OCI-M2 (cell line): ENCODE measurements around the gene GLRX.
"Not testable (repeated sequence)": the region's sequence is repeated elsewhere in the genome, so short reads cannot be mapped to it uniquely, and the experiment has no call there.

Experiments used
- DNase-seq: peaks from one replicate; lab custom pipeline; 2025; ENCODE audit not compliant: unreplicated experiment; lab: John Stamatoyannopoulos, UW

GLRX gene, protein sequence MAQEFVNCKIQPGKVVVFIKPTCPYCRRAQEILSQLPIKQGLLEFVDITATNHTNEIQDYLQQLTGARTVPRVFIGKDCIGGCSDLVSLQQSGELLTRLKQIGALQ

DNA sequence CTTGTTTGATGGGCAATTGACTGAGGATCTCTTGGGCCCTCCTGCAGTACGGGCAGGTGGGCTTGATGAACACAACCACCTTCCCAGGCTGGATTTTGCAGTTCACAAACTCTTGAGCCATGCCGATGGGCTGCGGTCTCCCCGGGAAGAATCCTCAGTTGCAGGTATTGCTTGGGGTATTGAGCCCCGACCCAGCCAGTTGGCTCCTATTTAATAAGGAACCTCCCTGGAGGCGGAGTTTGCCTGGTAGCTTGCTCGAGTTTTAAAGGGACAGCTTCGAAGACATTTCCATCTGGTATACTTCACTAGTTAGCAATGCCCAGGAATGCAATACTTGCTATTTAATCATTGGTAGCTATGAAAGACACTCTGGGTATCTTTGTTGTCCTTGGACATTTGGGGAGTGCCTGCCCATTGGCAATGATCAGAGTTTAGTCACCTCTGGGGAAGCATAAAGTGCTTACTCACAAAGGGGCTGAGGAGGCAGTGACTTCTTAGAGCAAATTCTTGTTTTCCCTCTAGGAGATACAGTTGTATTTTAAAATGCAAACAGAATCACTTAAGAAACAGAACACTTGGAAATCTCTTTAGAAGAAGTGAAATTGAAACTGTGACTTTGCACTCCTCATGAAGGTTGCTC is at the start of gene GLRX:
GLRX (minus strand) TSS at position 185 of the 640 bp plus-strand sequence; CDS start at position 121, 64 bp downstream.
- no peak for DNase-seq

DNA sequence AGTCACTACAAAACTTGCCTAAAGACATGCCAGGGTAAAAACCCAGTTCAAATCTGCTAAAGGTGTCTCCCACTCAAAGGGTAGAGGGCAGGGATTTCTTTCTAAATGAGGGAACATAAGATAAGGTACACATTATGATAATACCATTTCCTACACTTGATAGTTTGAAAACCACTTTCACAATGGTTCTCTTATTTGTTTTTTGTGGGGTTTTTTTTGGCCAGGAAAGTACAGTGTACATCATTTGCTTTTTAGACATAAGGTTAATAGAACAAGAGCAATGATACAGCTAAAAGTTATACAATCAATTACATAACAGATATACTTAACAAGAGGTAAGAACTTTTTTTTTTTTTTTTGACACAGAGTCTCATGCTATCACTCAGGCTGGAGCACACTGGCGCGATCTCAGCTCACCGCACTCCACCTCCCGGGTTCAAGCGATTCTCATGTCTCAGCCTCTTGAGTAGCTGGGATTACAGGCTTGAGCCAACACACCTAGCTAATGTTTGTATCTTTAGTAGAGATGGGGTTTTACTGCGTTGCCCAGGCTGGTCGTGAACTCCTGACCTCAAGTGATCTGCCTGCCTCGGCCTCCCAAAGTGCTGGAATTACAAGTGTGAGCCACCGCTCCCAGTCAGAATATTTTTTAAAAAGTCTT is 48.8 kb upstream of the GLRX start:
- no peak for DNase-seq

DNA sequence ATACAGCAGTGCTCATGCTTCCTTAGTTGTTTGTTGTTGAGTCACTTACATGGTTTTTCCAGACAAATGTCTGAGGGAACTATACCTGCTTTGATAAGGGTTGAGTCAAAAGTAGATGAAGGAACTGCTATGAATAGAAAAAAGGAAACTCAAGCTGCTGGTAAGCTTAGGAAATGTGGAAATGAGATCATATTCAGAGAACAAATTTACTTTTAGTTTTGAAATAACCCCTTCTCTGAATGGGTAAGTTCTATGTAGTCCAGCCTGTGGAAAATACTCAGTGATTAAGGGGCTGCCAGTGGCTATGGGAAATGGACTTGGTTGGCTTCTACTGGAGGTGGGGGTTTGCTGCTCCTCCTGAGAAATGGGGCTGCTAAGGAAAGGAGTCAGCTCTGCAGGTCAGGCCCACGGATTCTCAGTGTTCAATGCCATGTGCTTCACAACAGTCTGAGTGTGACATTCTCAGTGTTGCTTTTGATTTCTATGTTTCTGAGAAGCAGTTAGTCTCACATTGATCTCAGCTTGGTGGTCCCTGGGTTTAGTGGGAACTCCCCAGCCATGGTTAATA is 47.7 kb upstream of the GLRX start:
- no peak for DNase-seq

DNA sequence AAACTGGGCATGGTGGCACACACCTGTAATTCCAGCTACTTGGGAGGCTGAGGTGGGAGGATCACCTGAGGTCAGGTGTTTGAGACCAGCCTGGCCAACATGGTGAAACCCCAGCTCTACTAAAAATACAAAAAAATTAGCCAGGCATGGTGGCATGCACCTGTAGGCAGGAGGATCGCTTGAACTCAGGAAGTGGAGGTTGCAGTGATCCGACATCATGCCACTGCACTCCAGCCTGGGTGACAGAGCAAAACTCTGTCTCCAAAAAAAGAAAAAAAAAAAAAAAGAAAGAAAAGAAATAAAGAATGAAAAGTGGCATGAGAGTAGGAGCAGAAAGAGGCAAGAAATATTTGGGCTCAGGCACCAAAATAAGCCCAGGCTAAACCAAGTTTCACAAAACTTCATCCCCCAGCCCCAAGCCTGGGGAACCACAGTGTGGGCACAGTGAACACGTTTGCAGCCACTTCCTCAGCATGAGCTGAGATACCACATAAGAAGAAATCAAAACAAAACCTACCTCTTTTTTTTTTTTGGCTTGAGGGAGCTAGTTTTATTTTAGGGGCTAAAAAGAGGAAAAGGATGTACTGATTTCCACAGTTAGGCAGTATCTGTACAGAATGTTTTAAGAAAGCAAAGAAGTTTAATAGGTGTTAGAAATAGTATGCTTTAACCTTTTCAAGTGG is 46.8 kb upstream of the GLRX start:
- DNase-seq = not testable (repeated sequence)

DNA sequence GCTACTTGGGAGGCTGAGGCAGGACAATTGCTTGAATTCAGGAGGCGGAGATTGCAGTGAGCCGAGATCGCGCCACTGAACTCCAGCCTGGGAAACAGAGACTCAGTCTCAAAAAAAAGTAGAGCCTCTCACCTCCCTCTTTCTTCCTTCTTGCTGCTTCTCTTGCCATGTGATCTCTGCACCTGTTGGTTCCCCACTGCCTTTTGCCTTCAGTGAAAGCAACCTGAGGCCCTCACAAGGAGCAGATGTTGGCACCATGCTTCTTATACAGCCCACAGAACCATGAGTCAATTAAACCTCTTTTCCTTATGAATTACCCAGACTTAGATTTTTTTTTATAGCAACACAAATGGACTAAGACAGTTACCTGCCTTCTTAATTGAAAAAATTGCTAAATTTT is 45.6 kb upstream of the GLRX start:
- no peak for DNase-seq

DNA sequence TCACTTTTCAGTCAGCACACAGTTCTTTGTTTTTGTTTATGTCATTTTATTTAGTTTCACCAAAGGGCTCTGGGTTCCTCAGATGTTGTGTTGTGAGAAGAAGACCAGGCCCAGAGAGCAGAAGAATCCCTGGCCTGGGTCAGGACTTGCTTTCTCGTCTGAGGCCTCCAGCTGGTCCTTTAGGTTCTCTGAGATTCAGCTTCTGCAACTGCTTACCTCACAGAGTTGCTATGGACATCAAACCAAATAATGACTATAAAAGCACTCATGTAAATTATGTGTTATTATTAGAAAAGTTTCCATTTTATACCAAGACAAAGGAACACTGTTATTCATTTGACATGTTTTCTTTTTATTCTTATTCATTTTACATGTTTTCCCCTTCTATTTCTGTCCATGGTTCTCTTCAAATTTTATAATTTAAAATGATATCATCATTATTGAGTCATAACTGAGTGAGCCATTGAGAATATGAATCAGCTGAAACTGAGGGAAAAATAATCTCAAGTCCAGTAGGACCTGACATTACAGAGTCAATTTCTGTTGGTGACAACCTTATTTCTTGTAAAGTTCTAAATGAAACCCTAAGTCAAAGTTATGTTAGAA is 44.0 kb upstream of the GLRX start:
- DNase-seq = no peak

DNA sequence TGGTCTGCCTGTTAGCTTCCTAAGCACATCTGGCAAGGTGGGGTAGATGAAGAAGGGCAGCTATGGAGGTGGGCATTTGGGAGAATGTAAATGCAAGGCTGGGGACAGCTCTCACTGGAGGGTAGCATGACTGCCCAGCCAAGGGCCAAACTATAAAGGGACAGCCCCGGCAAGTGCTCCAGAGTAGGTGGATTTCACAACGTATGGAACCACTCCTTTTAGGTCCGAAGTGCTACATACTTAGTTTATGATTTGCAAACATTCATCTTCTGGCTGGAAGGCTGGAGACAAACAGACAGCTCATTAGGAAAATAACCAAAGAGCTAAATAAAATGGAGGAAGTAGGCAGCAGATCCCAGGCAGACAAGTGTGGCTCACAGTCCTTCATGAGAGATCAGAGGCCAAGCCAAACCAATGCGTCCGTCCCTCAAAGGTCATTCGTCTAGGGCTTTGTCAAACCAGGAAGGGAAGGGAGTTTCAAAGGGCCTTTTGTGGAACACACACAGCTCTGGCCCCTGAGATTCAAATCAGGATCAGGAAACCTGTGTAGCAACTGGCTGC is 42.5 kb upstream of the GLRX start:
- DNase-seq = no peak

DNA sequence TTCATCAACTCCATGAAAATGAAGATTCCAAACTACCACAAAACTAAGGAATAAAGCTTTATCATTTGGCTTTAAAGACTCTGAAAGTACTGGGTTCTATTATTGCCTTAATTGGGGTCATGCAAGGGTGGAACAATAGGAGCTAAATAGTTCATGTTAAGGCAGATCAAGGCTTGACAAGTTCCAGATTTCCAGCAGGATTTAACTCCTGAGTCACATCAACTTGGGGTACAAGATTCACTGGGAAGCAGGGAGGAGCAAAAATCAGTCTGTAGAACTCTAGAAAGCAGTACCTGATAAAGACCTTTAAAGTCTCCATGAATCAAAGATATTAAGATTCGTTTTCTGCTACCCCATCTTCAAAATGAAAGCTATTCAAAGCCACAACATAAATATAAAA is 41.9 kb upstream of the GLRX start:
- no peak for DNase-seq

DNA sequence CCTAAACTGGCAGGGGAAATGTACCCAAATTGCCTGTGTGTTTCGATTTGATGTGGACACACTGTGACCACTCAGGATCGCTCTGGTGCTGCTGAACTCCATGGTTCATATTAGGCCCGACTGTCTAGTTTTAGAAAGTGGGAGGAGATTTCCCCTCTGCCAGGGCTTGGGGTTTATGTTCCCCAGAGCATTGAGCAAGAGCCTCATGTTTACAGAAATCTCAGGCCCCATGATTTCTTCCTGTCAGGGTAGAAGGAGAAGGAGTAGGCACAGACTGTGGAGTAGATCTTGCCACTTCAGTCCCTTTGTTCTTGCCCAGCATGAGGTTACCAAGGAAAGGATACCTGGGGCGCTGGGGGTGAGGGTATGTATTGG is 40.8 kb upstream of the GLRX start:
- DNase-seq = no peak

DNA sequence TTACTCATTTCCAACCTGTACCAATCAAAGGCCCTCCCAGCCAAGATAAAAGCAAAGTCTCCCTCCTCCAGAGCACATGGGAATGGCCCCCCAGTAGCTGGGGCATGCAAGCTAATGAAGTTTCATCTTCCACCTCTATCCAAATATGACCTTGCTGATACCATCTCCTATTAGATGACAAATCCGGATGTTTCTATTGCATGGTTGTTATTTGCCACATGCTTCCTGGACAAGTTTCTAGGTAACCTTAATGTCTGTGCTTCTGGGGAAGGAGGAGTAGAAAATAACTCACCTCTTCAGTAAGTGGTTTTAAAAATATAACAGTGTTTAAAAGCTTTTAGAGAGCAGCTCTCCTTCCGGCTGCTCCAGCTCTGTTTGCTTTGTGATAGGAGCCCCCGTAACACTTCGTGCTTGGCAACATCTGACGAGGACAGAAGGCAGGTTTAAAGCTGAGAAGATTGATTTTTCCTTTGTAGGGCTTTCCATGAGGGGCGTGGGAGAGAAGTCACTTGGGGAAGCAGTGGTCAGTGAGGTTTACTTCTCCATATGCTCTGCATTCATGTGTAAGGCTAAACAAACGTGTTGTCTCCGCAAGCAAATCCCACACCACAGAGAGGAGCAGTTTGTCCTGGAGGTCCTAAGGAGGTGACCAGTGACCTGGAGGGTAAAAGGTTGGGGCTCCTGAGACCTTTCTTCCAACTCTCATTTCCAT is 40.3 kb upstream of the GLRX start:
- DNase-seq = no peak

DNA sequence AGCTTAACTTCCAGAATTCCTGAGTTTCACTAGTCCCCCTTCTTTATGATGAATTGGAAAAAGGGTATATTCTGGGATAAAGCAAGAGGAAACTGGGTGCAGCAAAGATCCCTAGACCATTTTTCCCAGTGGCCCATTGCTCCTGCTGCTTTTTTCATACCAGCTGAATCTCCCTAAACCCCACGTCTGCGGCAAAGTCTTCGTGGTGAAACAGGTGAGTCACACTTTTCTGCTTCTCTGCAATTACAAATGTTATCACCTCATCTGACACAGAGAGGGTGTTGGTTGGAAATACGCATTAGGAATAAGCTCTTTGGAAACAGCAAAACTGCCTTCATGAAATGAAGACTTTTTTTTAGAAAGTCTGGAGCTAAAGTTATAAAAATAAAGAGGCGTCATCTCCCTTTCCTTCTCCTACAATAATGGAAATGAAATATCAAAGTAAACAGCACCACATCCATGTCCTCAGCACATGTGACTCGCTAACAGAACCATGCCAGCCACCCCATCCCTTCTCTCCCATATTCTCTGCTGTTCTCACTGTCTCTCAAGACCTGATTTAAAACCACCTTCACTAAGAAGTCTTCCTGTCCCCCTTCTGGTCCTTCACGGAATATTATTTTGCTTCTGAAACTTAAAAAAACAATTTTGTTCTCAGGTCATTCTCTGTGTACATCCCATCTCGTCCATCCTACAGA is 39.5 kb upstream of the GLRX start:
- no peak for DNase-seq

DNA sequence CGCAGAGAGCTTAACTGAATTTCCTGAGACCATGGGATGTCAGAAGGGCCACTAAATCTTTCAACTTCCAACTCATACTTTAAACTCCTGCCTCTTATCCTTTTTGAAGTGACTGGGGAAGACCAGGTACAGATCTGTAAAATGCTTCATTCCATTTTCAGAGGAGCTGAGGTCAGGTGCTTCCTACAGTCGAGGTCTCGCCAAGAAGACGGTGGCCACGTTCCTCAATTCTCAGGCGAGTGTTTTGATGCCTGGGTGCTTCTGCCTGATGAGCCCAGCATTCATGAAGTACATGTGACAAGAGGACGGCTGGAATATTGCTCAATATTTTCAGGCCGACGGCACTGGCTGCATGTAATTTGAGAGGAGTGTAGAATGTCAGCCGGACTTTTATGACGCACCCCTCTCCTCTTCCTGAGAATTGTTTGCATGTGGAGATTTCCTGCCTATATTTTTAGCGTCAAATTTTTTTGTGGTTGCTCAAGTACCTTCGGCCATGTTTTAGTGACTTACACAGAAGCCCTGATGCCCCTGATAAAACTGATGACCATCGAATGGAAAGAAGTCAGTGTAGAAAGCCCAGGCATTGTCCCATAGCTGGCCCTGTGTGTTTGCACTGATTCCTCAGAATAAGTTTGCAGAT is 38.8 kb upstream of the GLRX start:
- DNase-seq = no peak

DNA sequence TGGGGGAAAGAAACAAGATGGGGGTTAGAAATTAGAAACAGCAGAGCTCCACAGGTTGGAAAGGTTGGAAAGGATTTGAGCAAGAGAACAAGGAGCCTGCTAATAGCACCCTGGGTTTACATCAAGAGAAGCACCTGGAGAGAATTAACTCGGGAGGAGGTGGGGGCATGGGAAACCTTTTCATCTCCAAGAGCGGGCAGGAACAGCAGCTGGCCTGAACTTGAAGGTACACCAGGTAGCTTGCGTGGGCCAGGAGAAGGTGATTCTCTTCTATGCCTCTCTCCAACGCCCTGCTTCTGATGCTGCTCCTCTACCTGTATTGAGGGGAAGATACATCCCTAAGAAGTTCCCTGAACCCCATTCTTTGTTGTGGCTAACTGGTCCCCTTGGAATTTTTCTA is 37.1 kb upstream of the GLRX start:
- DNase-seq = no peak

DNA sequence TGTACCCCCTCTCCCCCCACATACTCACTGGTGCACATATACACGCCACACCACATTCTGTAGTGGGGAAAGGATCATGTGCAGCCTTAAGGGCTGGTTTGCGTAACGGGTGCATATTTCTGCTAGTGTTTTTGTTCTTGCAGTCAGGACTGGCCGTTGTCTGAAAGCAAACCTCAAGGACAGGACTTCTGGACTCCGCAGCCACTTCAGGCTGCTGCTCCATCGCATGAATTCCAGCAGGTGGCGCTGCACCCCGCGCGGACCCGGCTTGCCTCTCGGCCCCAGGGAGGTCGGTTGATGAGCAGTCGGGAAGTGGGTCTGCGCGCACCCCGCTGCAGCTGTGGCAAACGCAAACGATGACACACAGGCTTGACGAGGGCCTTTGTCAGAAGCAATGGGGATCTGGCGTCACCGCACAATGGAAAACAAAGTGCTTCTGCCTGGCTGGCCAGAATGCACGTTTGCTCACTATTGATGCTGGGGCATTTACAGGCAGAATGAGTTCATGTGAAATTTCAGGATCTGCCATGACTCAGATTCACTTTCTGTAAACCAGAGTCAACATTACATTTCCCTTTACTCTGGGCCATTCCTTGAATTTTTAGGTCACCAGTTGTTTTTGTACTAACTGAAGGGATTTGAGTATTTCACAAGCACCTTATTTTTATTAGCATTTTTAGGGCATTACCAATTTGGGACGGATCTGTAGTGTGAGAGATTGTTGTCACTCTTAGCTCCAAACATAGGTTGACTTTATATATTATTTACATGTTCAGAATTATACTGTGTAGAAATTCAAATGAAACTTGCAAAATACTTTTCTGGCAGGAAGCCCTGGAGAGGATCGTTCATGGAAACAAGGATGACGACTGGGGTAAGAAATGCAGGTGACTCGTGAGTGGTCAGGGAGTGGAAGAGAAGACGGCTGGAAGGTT is 36.4 kb upstream of the GLRX start:
- DNase-seq = no peak

DNA sequence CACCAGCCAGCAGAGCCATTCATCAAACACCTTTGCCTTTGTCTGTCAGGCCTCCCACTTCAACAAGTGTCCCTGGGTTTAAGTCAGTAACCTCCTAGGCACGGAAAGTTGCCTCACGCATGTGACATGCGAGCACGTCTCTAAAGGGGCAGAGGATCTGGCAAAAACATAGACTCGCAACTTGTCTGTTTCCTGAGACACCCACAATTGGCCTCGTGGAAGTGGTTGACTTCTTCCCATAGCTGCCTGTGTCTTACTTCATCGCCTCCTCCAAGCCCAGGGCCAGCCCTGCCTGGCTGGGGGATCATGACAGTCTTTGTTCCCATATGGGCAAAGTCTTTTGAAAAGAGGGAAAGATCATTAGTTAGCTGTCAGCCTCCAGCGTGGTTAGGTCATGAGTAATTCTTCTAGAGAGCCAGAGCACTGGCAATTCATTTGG is 35.5 kb upstream of the GLRX start:
- DNase-seq = no peak

DNA sequence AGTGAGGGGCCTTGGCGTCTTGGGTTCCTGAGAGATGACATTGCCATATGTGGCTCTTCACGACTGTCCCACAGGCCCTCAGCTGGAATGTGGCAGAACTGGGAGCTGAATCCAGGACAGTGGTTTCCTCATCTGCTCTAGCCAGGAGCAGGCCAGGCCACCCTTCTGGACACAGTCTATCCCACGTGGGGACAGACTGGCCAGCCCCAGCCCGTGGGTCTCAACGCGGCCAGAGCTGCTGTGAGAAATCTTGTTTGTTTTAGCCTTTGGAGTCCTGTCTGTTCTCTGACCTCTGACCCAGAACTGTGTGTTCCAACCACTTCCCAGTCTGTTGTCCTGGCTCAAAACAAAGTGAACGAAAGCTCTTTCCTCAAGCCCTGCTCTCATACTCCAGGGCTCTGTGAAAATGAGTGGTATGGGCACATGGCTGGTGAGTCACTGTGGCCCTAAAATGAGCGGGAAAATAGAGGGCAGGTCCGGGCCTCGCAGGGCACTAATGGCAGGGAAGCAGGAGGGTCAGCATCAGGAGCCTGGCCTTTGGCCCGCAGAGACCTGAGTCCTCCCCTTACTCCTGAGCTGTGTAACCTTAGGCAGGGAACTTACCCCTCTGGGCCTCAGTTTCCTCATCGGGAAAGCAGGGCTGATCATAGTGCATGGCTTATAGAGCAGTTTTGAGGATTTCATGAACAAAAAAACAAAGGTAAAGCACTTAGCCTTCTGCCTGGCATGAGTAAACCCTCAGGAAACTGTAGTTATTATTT is 34.8 kb upstream of the GLRX start:
- no peak for DNase-seq

DNA sequence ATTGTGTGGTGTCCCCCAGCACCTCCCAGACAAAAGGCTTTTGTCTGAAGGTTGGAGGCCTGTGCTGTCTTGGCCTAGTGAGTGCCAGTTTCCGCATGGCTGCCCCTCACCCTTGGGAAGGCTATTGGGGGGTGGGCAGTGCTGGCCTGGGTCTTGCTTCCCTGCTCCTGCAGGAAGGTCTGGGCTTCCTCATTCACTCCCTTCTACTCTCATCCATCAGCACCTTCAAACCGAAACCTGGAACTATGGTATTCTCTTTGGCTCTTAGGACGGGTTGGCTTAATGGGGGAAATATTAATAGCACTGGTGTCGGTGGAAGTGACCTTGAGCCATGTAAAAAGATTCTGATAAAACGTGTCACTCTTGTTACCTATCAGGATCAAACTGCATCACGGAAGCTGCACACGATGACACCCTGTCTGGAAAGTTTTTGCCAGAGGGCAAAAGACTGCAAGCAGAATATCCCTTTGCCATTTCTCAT is 34.0 kb upstream of the GLRX start:
- no peak for DNase-seq
